Occipital lobe (tissue), 2 donors: ENCODE results near the gene NCKAP5. TPM values are rescaled to one million over a fixed set of nuclear protein-coding genes. Genes with fewer than 3 reads are reported as not detected.
"Not testable (repeated sequence)": the region's sequence is repeated elsewhere in the genome, so short reads cannot be mapped to it uniquely, and the experiment has no call there.

ENCODE experiments used
- DNase-seq: peaks from one replicate; lab custom pipeline; 2025; lab: John Stamatoyannopoulos, UW
- total RNA-seq: library from RNA; depleted of rRNA; stranded (reverse); fragments of >200 nt; gene quantifications from one replicate; pipeline ENCODE4 v1.2.3, GENCODE V29; 2014

The NCKAP5 gene
- total RNA-seq, 1 donor from 2014 or later = 14.0 TPM

- no peak for DNase-seq
Measured at GRCh38 chr2:133523406-133523805, 44.9 kb downstream of the NCKAP5 start.

- DNase-seq = no peak
Measured at GRCh38 chr2:133522204-133522603, 46.1 kb downstream of the NCKAP5 start.

DNA sequence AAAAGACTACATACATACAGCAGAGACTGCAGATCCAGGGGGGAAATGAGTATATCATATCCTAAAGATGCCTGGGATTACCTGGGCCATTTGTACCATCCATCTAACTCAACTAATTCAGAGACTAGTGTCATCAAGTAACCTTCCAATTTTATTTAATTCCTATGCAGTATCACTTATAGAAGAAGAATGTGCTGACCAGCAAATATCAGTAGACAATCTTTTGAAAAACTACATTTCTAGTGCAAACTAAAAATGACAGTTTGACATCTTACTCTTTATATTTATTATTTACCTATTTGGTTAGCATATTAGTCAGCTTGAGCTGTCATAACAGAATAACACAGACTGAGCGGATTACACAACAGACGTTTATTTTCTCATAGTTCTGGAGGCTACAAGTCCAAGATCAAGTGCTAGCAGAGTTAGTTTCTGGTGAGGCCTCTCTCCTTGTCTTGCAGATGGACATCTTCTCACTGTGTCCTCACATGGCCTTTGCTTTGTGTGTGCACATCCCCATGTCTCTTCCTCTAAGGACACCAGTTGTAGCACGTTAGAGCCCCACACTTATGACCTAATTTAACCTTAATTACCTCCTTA, 47.0 kb downstream of the NCKAP5 start:
- no peak for DNase-seq

DNA sequence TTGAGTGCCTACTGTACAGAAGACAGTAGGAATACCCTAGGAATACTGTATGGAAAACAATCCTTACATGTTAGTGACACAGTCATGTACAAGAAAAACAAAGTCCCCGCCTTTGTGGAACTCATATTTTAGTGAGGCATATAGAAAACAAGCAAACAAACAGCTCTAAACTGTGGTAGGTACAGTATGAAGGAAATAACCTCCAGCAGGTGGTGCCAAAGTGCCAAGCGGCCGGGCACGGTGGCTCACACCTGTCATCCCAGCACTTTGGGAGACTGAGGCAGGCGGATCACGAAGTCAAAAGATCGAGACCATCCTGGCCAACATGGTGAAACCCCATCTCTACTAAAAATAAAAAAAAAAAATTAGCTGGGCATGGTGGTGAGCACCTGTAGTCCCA, 48.6 kb downstream of the NCKAP5 start:
- not testable (repeated sequence) for DNase-seq

GRCh38 chr2:133518700-133519344, 49.4 kb downstream of the NCKAP5 start:
- DNase-seq = no peak

DNA sequence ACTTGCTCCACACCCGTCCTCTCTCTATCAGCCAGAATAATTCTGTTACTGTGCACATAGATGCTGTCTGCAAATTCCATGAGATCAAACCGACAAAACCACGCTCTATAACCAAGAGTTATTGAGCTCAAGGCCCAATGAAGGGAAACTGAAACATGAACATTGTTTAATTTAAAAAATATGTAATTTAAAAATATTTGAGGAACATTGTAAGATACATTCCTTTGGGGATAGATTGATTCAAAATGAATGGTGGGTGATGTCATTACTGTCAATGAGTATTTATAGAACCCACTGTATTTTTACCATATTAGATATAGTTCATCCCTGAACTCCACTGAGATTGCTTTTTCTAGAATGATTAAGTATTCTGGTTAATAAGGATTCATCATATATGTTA, 50.4 kb downstream of the NCKAP5 start:
- DNase-seq = no peak

GRCh38 chr2:133516405-133517026, 51.7 kb downstream of the NCKAP5 start:
- DNase-seq = no peak

DNA sequence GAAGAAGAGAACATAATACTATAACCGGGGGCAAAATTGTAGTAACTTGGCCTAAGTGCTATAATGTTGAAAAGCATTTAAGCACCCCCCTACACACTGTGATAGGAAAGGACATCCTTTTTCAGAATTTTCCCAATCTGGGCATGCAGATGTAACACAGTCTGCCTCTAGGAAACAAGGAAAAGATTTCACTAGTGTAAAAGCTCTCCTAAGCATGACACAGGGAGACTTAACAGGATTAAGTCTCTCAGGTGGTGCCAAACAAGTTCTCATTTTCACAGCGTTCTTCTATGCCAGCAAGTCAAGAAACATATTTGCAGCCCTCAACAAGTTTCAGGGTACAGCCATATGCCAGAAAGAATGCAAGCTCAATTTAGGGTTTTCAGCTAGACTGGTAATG, 53.0 kb downstream of the NCKAP5 start:
- DNase-seq = no peak

GRCh38 chr2:133513893-133514292, 54.4 kb downstream of the NCKAP5 start:
- no peak for DNase-seq

DNA sequence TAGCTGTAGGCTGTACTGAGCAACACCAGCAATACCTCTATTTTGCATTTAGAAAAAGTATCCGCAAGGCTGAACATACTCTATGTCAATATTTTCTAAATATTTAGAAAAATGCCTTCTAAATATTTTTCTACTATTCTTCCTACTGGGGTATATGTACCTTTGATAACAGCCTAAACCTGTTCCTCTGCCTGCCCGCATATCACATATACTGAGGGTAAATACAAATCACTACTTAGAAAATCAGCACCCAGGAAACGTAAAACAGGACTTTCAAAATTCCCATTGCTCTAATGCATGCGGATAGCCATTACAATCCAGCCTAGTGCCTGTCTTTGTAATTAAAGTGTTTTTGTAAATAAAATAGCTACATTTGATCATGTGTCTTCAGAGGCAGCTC, 56.1 kb downstream of the NCKAP5 start:
- no peak for DNase-seq

- no peak for DNase-seq
Measured at GRCh38 chr2:133511679-133512078, 56.6 kb downstream of the NCKAP5 start.

GRCh38 chr2:133509777-133510176, 58.5 kb downstream of the NCKAP5 start:
- no peak for DNase-seq

DNA sequence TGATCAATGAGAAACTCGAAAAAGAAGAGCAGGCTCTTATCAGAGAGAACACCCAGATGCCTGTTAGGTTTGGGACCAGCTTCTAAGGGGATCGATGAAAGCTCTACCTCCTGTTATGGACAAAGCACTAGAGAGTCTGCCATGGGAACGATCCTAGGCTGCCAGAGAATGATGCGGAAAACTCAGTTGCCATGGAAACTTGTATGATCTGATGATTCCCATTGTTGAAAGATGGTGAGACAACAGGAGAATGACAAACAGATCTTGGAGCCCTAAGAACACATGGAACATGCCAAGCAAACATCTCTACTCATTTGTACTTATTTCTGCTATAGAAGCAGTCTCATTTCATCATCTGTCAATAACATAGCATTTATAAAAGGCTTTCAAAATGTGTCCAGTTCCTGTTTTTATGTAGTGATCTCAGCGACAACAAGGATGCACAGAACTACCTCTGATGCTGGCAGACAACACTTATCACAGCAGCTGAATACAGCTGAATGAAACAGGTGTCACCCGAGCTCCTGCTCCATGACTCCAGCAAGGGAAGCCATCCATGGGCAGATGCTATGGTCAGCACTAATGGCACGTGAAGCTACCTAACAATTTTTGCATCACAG, 59.6 kb downstream of the NCKAP5 start:
- DNase-seq = no peak

DNA sequence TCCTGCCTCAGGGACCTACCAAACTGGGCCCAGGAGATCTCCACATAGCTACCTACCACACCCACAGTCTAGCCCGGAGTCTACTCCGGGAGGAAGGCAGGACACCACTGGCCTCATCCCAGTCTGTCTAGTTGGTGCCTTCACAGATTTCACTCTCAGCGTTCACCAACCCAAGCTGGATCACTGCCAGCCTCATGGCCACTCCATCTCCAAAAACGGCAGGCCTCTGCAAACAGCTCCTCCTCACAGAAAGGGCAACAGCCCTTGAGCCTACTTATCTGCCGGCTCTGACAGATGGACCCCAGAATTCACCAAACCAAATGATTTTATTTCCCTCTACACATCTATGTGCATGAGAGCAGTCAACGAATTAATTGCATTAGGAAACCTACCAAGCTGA, 61.3 kb downstream of the NCKAP5 start:
- DNase-seq = no peak

- no peak for DNase-seq
Measured at GRCh38 chr2:133504566-133505505, 63.4 kb downstream of the NCKAP5 start.

DNA sequence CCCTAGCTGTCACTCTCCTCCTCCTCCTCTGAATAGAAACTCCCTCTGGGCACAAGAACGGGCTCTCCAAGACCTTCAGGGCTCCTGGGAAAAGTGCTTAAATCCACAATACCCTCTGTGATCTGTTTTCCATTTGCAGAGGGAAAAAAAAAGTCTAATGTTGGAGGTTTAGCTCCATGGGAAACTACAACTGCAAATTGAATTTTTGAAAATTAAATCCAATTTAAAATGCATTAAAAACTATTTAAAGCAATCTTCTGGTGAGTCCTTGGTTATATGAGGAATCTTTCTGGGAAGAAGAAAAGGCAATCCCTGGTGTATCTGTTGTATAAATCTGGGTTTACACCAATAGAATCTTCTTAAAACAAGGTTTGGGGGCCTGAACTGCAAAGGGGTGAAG, 64.3 kb downstream of the NCKAP5 start:
- no peak for DNase-seq

GRCh38 chr2:133503323-133503722, 64.9 kb downstream of the NCKAP5 start:
- DNase-seq = no peak

DNA sequence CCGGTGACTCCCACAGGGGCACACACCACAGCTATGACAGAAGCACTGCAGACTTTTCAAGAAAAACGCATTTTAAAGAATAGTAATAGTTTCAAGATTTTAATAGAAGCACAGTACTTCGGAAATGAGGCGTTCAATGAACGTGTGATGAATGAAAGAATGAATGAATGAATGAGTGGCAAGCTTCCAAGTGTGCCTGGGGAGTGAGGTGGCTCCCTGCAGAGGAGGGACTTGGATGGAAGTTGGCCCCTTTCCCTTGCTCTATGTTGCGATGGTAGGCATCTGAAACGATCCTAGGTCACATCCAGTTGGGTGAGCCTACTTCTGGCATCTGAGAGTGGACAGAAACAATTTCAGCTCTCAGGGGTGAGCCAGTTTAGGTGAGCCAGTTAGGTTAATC, 65.6 kb downstream of the NCKAP5 start:
- no peak for DNase-seq

DNA sequence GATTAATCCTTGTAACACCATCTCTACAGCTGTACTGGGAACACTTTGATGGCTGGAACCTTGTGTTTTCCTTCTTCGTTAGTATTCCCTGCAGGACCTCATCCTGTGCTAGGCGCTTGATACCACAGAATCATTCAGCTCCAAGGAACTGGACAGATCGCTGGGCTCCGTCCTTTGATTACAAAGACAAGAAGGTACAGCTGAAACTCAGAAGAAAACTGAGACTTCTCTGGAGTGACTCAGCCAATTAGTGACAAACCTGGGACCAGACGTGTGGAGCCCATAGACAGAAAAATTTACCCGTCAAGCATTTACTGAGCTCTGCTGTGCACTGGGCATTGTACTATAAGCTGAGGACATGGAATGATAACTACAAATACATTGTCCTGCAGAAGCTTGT, 67.3 kb downstream of the NCKAP5 start:
- no peak for DNase-seq

GRCh38 chr2:133498662-133499585, 69.3 kb downstream of the NCKAP5 start:
- DNase-seq = no peak
